Vagina (tissue), 2 donors: Measurements from ENCODE around the gene ARID4B.

Source experiments
- POLR2A ChIP-seq, 2 donors: fragments of 450-650 bp; IDR thresholded peaks; one replicate each; pipeline ENCODE4 v1.6.1; 2017; ENCODE audit warnings: antibody characterized with exemption in 2 of 2, mild to moderate bottlenecking in 2 of 2, moderate library complexity in 2 of 2
- TF ChIP-seq, protein P1 (sequence below), 3 experiments: fragments of 450-650 bp in 2 of 3; fragments of 200-600 bp in 1 of 3; sonication (generic) in 1 of 3; IDR thresholded peaks; one replicate each; pipeline ENCODE4 v1.5.1; 2017 to 2019; ENCODE audit warnings: antibody characterized with exemption in 3 of 3, mild to moderate bottlenecking in 2 of 3, moderate library complexity in 2 of 3

DNA sequence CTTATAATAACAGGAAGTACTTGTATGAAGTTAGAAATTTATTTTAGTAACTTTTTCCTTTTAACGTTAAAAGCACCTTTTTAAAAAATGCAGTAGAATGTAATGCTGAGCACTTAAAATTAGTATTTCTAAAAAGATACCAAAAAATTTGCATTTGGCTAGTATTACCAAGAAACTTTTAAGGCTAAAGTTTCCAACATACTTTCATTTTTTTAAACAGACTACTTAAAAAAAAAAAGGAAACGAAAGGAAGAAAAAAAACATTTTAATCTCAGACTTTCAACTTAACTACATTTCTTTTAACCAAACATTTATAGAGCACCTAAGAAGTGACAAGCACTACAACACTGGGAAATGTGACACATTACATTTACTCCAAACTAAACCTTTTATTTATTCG is 2.8 kb downstream of the ARID4B start:
- TF ChIP-seq, protein P1, sequence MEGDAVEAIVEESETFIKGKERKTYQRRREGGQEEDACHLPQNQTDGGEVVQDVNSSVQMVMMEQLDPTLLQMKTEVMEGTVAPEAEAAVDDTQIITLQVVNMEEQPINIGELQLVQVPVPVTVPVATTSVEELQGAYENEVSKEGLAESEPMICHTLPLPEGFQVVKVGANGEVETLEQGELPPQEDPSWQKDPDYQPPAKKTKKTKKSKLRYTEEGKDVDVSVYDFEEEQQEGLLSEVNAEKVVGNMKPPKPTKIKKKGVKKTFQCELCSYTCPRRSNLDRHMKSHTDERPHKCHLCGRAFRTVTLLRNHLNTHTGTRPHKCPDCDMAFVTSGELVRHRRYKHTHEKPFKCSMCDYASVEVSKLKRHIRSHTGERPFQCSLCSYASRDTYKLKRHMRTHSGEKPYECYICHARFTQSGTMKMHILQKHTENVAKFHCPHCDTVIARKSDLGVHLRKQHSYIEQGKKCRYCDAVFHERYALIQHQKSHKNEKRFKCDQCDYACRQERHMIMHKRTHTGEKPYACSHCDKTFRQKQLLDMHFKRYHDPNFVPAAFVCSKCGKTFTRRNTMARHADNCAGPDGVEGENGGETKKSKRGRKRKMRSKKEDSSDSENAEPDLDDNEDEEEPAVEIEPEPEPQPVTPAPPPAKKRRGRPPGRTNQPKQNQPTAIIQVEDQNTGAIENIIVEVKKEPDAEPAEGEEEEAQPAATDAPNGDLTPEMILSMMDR (IDR thresholded peaks at IDR 0.05) = no peak
- no peak for TF ChIP-seq POLR2A (IDR thresholded peaks at IDR 0.05)
